HG03196 (cell line): ENCODE data around the gene SFXN4.
A peak's percentile ranks its signal among the peaks of the same experiment; 100 is the strongest.
"Not testable (repeated sequence)": the region's sequence is repeated elsewhere in the genome, so short reads cannot be mapped to it uniquely, and the experiment has no call there.

Experiments
- ATAC-seq: cut with Tn5 transposase; IDR thresholded peaks from one replicate; pipeline ENCODE4 v1.9.1; 2021; ENCODE audit not compliant: unreplicated experiment

Gene SFXN4

DNA sequence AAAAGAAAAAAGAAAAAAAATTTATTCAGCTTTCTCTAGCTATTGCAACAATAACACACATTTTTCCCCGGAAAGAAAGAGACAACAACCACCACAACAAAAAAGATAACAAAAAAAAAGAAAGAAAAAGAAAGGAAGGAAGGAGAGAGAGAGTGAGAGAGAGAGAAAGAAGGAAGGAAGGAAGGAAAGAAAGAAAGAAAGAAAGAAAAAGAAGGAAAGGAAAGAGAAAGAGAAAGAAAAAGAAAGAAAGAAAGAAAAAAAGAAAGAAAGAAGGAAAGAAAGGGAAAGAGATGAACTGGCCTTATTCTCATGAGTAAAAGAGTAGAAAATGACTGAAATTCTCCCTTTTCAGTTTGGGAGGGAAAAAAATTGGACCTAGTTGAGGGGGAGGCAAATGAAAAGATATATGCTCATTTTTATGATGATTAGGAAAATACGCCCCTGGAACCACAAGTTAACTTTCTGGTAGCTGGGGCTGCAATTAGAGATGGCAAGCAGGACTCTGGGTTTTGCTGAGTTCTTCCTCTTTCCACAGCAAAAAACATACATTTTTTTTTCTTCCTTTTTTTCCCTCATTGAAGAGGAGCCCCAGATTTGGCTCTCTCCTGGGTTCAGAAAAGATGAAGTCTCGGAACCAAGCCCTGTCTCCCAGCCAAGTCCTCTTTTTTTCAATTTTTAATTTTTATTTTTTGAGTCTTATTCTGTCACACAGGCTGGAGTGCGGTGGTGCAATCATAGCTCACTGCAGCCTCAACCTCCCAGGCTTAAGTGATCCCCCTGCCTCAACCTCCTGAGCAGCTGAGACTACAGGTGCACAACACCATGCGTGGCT, 25.7 kb upstream of the SFXN4 start:
- no peak for ATAC-seq

- no peak for ATAC-seq
Observed at GRCh38 chr10:119190353-119190752, 24.8 kb upstream of the SFXN4 start.

- ATAC-seq: no peak
Observed at GRCh38 chr10:119189811-119190282, 24.3 kb upstream of the SFXN4 start.

GRCh38 chr10:119183664-119184412, 18.3 kb upstream of the SFXN4 start:
- no peak for ATAC-seq

DNA sequence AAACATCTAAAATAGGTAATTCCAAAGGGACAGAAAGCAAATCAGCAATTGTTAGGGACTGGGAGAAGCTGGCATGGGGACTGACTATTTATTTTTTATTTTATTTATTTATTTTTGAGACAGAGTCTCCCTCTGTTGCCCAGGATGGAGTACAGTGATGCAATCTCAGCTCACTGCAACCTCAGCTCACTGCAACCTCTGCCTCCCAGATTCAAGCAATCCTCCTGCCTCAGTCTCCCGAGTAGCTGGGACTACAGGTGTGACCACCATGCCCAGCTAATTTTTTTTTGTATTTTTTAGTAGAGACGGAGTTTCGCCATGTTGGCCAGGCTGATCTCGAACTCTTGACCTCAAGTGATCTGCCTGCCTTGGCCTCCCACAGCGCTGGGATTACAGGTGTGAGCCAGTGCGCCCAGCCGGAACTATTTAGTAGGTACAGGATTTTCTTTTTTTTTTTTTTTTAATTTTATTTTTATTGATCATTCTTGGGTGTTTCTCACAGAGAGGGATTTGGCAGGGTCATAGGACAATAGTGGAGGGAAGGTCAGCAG, 15.4 kb upstream of the SFXN4 start:
- not testable (repeated sequence) for ATAC-seq

- peak; percentile 89 for ATAC-seq
Observed at GRCh38 chr10:119178372-119179119, 13.0 kb upstream of the SFXN4 start, which contains the start of gene PRDX3. Gene PRDX3 (minus strand): TSS chr10:119178812. CDS start chr10:119178790, 22 bp downstream.

- ATAC-seq: peak; percentile 11
Observed at GRCh38 chr10:119177708-119178371, 12.3 kb upstream of the SFXN4 start.

- no peak for ATAC-seq
Observed at GRCh38 chr10:119176166-119176565, 10.7 kb upstream of the SFXN4 start.

GRCh38 chr10:119174109-119174508, 8.6 kb upstream of the SFXN4 start:
- ATAC-seq: no peak

- ATAC-seq: no peak
Observed at GRCh38 chr10:119167041-119167440, 1.5 kb upstream of the SFXN4 start.

DNA sequence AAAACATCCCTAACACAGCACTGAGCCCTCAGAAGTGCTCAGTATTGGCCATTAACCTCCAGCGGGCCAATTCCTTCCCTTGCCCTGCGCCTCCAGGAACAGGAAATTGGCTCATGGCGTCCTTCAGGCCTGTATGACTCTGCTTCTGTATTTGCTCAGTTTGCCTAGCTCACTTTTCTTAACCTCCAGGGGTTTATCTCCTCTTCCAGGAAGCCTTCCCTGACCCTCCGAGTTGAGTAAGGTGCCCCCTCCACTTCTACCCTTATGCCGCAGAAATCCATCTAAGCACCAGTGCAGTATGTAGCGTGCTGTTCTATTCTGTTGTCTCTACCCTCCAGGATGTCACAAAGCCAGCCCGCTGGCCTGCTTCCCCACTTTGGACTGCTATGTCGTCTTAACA, 1.1 kb upstream of the SFXN4 start:
- no peak for ATAC-seq

- peak; percentile 2 for ATAC-seq
Observed at GRCh38 chr10:119166118-119166500, 595 bp upstream of the SFXN4 start.

- ATAC-seq: no peak
Observed at GRCh38 chr10:119162452-119163092, 2.9 kb downstream of the SFXN4 start.

GRCh38 chr10:119161680-119162451, 3.6 kb downstream of the SFXN4 start:
- no peak for ATAC-seq

DNA sequence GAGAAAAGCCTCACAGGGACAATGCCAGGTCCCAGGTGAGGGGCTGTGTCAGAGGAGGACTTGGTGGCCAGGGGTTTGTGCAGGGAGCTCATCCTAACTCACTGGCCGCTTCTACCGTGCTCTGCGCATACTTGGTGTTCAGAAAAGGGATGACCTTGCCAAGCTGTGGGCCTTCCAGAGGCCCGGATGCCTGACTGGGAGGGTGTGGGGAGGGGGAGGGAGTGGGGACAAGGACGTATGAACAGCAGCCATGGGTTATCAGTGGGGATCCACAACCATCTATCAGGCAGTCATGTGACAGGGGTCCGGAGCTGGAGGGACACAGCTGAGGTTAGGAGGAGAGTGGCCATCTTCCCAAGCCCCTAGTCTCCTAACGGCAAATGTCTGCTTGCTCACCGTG, 6.2 kb downstream of the SFXN4 start:
- ATAC-seq: no peak

DNA sequence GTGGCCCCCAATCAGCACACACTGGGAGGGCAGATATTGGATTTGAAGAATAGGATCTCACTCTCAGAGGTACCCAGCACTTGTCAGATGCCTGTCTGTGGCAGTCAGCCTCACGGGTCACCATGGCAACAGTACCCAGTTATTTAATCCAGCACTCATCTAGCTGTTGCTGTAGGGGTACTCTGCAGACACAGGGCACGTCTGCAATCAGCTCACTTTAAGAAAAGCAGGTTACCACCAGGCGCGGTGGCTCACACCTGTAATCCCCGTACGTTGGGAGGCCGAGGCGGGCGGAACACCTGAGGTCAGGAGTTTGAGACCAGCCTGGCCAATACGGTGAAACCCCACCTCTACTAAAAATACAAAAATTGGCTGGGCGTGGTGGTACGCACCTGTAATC, 11.9 kb downstream of the SFXN4 start:
- ATAC-seq: no peak

DNA sequence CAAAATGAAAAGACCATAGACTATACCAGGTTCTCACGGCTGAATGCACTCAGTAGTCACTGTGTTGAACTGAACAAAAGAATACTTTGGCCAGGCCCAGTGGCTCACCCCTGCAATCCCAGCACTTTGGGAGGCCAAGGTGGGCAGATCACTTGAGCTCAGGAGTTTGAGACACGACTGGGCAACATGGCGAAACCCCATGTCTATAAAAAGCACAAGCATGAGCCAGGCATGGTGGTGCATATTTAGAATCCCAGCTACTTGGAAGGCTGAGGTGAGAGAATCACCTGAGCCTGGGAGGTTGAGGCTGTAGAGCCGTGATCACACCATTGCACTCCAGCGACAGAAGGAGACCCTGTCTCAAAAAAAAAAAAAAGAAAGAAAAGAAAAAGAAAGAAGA, 12.5 kb downstream of the SFXN4 start:
- ATAC-seq: no peak

DNA sequence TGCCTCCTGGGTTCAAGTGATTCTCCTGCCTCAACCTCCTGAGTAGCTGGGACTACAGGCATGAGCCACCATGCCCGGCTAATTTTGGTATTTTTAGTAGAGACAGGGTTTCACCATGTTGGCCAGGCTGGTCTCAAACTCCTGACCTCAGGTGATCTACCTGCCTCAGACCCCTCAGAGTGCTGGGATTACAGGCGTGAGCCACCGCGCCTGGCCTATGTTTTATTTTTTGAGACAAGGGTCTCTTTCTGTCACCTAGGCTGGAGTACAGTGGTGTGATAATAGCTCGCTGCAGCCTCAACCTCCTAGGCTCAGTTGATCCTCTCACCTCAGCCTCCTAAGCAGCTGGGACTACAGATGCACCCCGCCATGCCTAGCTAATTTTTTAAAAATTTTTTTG, 13.9 kb downstream of the SFXN4 start:
- ATAC-seq: not testable (repeated sequence)

DNA sequence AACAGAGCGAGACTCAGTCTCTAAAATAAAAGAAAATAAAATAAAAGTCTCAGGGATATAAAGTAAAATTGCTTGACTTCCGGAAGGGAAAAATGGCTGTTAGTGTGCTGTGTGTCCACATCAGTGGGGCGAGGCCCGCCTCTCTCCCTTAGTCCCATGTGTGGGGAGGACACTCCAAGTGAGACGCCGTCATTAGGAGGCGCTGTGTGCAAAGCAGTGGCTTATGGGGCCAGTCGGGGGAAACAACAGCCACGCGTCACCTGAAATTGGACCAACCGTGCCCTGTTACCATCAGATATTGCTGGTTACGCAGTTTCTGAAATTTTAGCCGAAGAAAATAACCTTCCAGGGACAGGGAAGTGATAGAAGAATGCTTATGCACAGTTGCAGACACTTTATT, 15.8 kb downstream of the SFXN4 start:
- ATAC-seq: no peak
